ENCODE measurements around the gene TET2.

DNA sequence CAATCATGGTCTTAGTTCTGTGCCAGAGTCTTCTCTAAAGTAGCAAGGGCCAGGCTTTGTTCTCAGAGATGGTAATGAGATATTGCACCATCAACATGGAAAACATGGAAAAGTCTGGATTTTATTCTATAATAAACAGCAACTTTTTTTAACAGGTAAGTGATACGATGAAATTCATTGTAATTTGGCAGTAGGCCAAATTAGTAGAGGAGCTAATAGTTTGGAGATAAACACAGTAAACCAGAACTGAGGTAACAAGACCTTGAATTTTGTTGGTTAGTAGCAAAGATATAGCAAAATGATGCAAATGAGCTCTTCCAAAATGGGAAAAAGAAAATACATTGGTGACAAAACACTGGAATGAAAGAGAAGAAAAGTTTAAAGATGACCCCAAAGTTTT lies 126.6 kb downstream of the TET2 start:
- TF ChIP-seq, protein P1, sequence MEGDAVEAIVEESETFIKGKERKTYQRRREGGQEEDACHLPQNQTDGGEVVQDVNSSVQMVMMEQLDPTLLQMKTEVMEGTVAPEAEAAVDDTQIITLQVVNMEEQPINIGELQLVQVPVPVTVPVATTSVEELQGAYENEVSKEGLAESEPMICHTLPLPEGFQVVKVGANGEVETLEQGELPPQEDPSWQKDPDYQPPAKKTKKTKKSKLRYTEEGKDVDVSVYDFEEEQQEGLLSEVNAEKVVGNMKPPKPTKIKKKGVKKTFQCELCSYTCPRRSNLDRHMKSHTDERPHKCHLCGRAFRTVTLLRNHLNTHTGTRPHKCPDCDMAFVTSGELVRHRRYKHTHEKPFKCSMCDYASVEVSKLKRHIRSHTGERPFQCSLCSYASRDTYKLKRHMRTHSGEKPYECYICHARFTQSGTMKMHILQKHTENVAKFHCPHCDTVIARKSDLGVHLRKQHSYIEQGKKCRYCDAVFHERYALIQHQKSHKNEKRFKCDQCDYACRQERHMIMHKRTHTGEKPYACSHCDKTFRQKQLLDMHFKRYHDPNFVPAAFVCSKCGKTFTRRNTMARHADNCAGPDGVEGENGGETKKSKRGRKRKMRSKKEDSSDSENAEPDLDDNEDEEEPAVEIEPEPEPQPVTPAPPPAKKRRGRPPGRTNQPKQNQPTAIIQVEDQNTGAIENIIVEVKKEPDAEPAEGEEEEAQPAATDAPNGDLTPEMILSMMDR (IDR thresholded peaks at IDR 0.05): no peak
- no peak for TF ChIP-seq POLR2A (IDR thresholded peaks at IDR 0.05)

Measured in right lobe of liver (tissue), 4 donors.